ENCODE measurements around the gene HDHD2.

GRCh38 chr18:47151439-47151838 is 1.1 kb upstream of the HDHD2 start:
- TF ChIP-seq, protein P1, sequence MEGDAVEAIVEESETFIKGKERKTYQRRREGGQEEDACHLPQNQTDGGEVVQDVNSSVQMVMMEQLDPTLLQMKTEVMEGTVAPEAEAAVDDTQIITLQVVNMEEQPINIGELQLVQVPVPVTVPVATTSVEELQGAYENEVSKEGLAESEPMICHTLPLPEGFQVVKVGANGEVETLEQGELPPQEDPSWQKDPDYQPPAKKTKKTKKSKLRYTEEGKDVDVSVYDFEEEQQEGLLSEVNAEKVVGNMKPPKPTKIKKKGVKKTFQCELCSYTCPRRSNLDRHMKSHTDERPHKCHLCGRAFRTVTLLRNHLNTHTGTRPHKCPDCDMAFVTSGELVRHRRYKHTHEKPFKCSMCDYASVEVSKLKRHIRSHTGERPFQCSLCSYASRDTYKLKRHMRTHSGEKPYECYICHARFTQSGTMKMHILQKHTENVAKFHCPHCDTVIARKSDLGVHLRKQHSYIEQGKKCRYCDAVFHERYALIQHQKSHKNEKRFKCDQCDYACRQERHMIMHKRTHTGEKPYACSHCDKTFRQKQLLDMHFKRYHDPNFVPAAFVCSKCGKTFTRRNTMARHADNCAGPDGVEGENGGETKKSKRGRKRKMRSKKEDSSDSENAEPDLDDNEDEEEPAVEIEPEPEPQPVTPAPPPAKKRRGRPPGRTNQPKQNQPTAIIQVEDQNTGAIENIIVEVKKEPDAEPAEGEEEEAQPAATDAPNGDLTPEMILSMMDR (IDR thresholded peaks at IDR 0.05): no peak
- TF ChIP-seq POLR2A (IDR thresholded peaks at IDR 0.05) (no peak), POLR2AphosphoS5 (IDR thresholded peaks at IDR 0.05; ENCODE audit: insufficient read depth in 1 of 2, low read depth in 1 of 2) (no peak)
